SU-DHL-6 (cell line): ENCODE data around the gene SHQ1.

Source experiments
- H2AFZ ChIP-seq: fragments of 200-600 bp; sonication (generic); 2 replicates; pipeline ENCODE4 v1.6.1; 2014; ENCODE audit warnings: low read depth, mild to moderate bottlenecking, moderate library complexity, mixed read lengths, antibody characterized with exemption, low read length; ENCODE audit not compliant: severe bottlenecking
- H3F3A ChIP-seq: fragments of 200-600 bp; shearing (Covaris generic); 2 replicates; pipeline ENCODE4 v1.6.0; 2016; ENCODE audit warnings: antibody characterized with exemption, mild to moderate bottlenecking; ENCODE audit not compliant: insufficient read depth
- H3K27ac ChIP-seq: fragments of 200-600 bp; sonication (generic); 2 replicates; pipeline ENCODE4 v1.5.1; 2016; ENCODE audit warnings: low read depth, mild to moderate bottlenecking, low read length, moderate library complexity, mixed read lengths
- H3K27me3 ChIP-seq: fragments of 200-600 bp; sonication (generic), shearing (Covaris generic); 2 replicates; pipeline ENCODE4 v1.6.0; 2014; ENCODE audit warnings: mild to moderate bottlenecking, low read length
- H3K36me3 ChIP-seq: fragments of 200-600 bp; sonication (generic); 2 replicates; pipeline ENCODE4 v1.6.1; 2014; ENCODE audit warnings: mild to moderate bottlenecking, low read length, mixed read lengths
- H3K4me2 ChIP-seq: fragments of 300-600, 200-600 bp; shearing (Covaris generic), sonication (generic); 2 replicates; pipeline ENCODE4 v1.6.0; 2014; ENCODE audit warnings: low read length, low read depth, mild to moderate bottlenecking; ENCODE audit not compliant: poor library complexity, severe bottlenecking
- H3K4me3 ChIP-seq: fragments of 200-600 bp; sonication (generic); 2 replicates; pipeline ENCODE4 v1.5.1; 2014; ENCODE audit warnings: antibody characterized with exemption, low read length, mild to moderate bottlenecking, mixed read lengths; ENCODE audit not compliant: insufficient read depth, poor library complexity, severe bottlenecking
- H3K79me2 ChIP-seq: fragments of 200-600 bp; sonication (generic); 2 replicates; pipeline ENCODE4 v1.6.1; 2014; ENCODE audit warnings: mild to moderate bottlenecking, low read length, moderate library complexity; ENCODE audit not compliant: insufficient read depth
- H3K9ac ChIP-seq: fragments of 200-600 bp; sonication (generic); 2 replicates; pipeline ENCODE4 v1.7.0; 2014; ENCODE audit warnings: mild to moderate bottlenecking, low read length
- H3K9me2 ChIP-seq: fragments of 200-600 bp; sonication (generic); replicated peaks from 2 replicates; pipeline ENCODE4 v1.6.1; 2014; ENCODE audit warnings: low read length; ENCODE audit not compliant: insufficient read depth
- H3K9me3 ChIP-seq: fragments of 200-600 bp; sonication (generic); 2 replicates; pipeline ENCODE4 v1.6.1; 2014; ENCODE audit warnings: low read length, mixed read lengths; ENCODE audit not compliant: insufficient read depth
- H4K20me1 ChIP-seq: fragments of 200-600 bp; sonication (generic); 2 replicates; pipeline ENCODE4 v1.6.1; 2014; ENCODE audit warnings: low read depth, mild to moderate bottlenecking, antibody characterized with exemption, low read length, moderate library complexity, mixed read lengths
- CTCF ChIP-seq: fragments of 200-600 bp; sonication (generic); IDR thresholded peaks from one replicate; pipeline ENCODE4 v1.5.1; 2017; ENCODE audit warnings: antibody characterized with exemption, mild to moderate bottlenecking, low read length, moderate library complexity; ENCODE audit not compliant: insufficient read depth, poor library complexity, severe bottlenecking
- EZH2phosphoT487 ChIP-seq: fragments of 200-600 bp; sonication (generic), shearing (Covaris generic); conservative IDR thresholded peaks from 2 replicates; pipeline ENCODE4 v1.6.1; 2018; ENCODE audit warnings: mild to moderate bottlenecking, antibody characterized with exemption, low read length, moderate library complexity, mixed read lengths

SHQ1 gene

DNA sequence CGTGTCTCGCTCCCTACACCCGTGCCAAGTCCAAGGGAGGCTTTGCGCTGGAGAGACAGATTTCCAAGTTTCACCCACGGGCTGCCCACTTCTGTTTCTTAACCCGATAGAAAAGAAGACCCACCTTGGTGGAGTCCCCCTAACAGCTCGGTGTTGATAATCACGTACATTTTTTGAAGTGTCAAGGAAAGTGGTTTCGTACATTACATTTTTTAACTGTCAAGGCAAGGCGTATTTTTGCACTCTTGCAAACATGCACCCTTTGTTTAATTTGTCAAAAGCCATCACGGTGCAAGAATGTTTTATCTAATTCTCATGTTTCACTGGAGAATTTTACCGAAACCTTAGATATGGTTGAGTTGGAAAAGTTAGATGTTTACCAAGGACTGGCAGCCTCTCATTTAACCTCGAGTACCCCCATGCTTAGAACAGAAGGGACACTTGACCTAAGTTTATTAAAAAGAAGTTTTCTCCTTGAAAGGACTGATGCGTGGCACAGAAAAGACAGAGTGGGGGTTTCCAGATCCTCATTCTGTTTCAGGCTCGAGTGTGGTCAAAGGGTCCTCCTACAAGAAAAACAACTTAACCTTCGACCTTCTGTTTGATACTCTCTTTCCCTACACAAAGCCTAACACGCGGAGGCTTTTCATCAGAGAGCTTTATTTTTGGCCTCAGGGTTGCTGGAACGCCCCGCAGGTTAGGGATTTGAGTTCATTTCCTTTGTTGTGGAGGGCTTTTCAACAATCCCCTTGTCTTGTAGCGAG, 40.5 kb upstream of the SHQ1 start:
- Histone ChIP-seq H3K4me2 (peak overlapping the region; percentile 48), H2AFZ (no peak overlapping the region), H4K20me1 (no peaks in the 10 kb centered on the region), H3K27ac (no peak overlapping the region), H3K9ac (no peak overlapping the region), H3K9me3 (no peaks in the 10 kb centered on the region), H3K9me2 (no peaks in the 10 kb centered on the region), H3F3A (no peaks in the 10 kb centered on the region), H3K27me3 (0 out of 2 replicates have a peak, but pooled peaks cover 2% of the 10 kb centered on the region), H3K4me3 (no peak overlapping the region), H3K36me3 (no peaks in the 10 kb centered on the region), H3K79me2 (no peaks in the 10 kb centered on the region)
- TF ChIP-seq EZH2phosphoT487, result no peak
- no peak for TF ChIP-seq CTCF

GRCh38 chr3:72887705-72888545, 39.7 kb upstream of the SHQ1 start, which contains the start of gene GXYLT2:
TSS of gene GXYLT2 (plus strand) at chr3:72888046. CDS start at chr3:72888234, 188 bp downstream.
- TF ChIP-seq EZH2phosphoT487, result no peak
- no peaks in the 10 kb centered on the region for H3F3A ChIP-seq
- H3K79me2 ChIP-seq, result no peaks in the 10 kb centered on the region
- no peaks in the 10 kb centered on the region for H3K9me3 ChIP-seq
- no peaks in the 10 kb centered on the region for H4K20me1 ChIP-seq
- peak within 1 kb of the TSS; percentile 30; the same call in 1 of the 2 replicates for H3K9ac ChIP-seq
- no peaks in the 10 kb centered on the region for H3K9me2 ChIP-seq
- 0 out of 2 replicates have a peak, but pooled peaks cover 2% of the 10 kb centered on the region for H3K27me3 ChIP-seq
- H3K4me3 ChIP-seq, result peak within 1 kb of the TSS; percentile 50
- H3K27ac ChIP-seq, result no peak within 1 kb of the TSS
- H3K36me3 ChIP-seq, result no peaks in the 10 kb centered on the region
- H2AFZ ChIP-seq, result peak within 1 kb of the TSS; percentile 72
- H3K4me2 ChIP-seq, result peak within 1 kb of the TSS; percentile 67

GRCh38 chr3:72887343-72887704, 39.1 kb upstream of the SHQ1 start:
- no peaks in the 10 kb centered on the region for H3F3A ChIP-seq
- 0 out of 2 replicates have a peak, but pooled peaks cover 2% of the 10 kb centered on the region for H3K27me3 ChIP-seq
- H3K9me2 ChIP-seq, result no peaks in the 10 kb centered on the region
- H2AFZ ChIP-seq, result peak overlapping the region; percentile 72
- H3K9me3 ChIP-seq, result no peaks in the 10 kb centered on the region
- H4K20me1 ChIP-seq, result no peaks in the 10 kb centered on the region
- peak overlapping the region; percentile 67 for H3K4me2 ChIP-seq
- no peak for TF ChIP-seq CTCF
- H3K79me2 ChIP-seq, result no peaks in the 10 kb centered on the region
- no peak overlapping the region for H3K27ac ChIP-seq
- H3K4me3 ChIP-seq, result peak overlapping the region; percentile 50
- peak overlapping the region; percentile 30; the same call in 1 of the 2 replicates for H3K9ac ChIP-seq
- no peaks in the 10 kb centered on the region for H3K36me3 ChIP-seq
